Measurements from ENCODE around the gene MAP3K7. TPM values are rescaled to one million over a fixed set of nuclear protein-coding genes. Genes with fewer than 3 reads are reported as not detected.

The MAP3K7 gene
- total RNA-seq, 1 donor from 2014 or later, result 29.3 TPM

- DNase-seq, result no peak
Observed at GRCh38 chr6:90525421-90525820, 61.5 kb downstream of the MAP3K7 start.

GRCh38 chr6:90523779-90524310 lies 63.0 kb downstream of the MAP3K7 start:
- DNase-seq, result no peak

GRCh38 chr6:90521955-90522354 lies 64.9 kb downstream of the MAP3K7 start:
- no peak for DNase-seq

DNA sequence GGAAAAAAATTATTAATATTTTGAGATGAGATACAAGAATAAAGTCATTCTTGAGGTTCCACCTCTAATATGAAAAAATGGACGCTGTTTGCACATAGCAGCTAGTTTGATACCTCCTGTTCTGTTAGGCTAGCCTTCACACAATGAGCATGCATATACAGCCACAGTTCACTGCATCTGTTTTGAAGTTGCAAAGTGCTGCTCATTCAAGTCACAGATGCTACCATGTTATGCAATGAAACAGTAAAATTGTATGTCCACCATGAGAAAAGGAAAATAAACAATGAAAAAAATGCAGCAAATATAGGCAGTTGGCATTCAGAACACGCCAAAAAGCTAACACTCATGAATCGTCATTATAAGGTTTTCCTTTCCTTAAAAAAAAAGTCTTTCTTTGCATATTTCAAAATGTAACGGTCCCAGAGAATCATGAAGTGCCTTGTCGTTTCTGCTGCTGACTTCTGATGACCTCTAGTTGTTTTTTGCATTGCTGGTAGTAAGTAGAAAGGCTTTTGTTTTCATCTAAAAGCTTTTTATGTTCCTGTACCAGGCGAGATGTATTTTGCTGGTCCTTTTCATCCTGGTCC lies 70.7 kb downstream of the MAP3K7 start:
- DNase-seq, result no peak

- no peak for DNase-seq
Observed at GRCh38 chr6:90514496-90514895, 72.4 kb downstream of the MAP3K7 start.

DNA sequence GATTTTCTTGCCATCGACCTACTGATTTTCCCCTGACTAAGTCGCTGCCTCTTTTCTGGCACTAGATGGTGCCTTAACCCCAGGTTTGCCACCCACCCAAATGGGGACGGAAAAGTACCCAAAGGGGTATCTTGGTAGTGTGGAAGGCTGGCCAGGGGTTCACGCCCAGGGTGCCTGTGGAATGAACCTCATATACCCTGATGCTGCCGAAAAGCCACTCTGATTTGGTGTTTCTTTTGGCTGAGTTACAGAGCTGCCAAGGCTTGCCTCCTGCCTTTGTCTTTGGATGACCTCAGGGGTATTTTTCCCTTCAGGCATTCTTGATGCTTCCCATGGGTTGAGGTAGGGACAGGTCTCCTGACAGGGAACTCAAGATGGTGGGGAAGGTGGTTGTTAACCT lies 78.1 kb downstream of the MAP3K7 start:
- no peak for DNase-seq

GRCh38 chr6:90502866-90503407 lies 83.9 kb downstream of the MAP3K7 start:
- DNase-seq, result no peak

GRCh38 chr6:90502381-90502780 lies 84.5 kb downstream of the MAP3K7 start:
- DNase-seq, result no peak

DNA sequence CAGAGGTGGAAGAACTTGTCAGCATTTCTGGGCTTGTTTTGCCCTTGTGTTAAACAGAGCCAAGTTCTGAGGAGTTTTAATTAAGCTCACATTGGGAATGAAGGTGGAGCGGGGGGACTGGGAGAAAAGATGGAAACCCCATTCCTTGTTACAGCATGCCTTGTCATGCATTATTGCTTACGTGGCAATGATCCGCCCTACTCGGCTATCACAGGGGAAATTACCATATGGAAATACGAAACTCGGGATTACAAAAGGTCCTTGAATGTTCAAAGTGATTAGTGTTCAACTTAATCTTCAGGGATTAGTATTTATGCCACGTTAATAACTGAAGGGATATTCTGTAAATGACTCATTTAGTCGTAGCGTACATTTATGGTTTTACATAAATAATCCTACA lies 86.4 kb downstream of the MAP3K7 start:
- no peak for DNase-seq

- no peak for DNase-seq
Observed at GRCh38 chr6:90497411-90497810, 89.5 kb downstream of the MAP3K7 start.

- no peak for DNase-seq
Observed at GRCh38 chr6:90496258-90497016, 90.4 kb downstream of the MAP3K7 start.

- no peak for DNase-seq
Observed at GRCh38 chr6:90495216-90495817, 91.6 kb downstream of the MAP3K7 start.

GRCh38 chr6:90494067-90494780 lies 92.6 kb downstream of the MAP3K7 start:
- DNase-seq, result peak; percentile 80

DNA sequence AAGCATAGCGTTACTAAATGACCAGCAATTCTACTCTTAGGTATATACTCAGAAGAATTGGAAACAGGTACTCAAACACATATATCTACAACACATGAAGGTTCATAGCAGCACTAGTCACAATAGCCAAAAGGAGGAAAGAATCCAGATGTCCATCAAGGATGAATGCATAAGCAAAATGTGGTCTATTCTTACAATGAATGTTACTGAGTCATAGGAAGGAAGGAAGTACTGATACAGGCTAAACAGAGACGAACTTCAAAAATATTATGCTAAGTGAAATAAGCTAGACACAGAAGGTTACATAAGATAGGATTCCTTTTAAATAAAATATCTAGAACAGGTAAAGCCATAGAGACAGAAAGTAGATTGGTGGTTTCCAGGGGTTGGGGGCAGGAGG lies 93.5 kb downstream of the MAP3K7 start:
- DNase-seq, result no peak

GRCh38 chr6:90492798-90493197 lies 94.1 kb downstream of the MAP3K7 start:
- DNase-seq, result no peak

GRCh38 chr6:90492369-90492768 lies 94.5 kb downstream of the MAP3K7 start:
- DNase-seq, result no peak

GRCh38 chr6:90490030-90490716 lies 96.7 kb downstream of the MAP3K7 start:
- DNase-seq, result no peak

- no peak for DNase-seq
Observed at GRCh38 chr6:90488816-90489215, 98.1 kb downstream of the MAP3K7 start.

GRCh38 chr6:90485635-90486277 lies 101.1 kb downstream of the MAP3K7 start:
- no peak for DNase-seq

- DNase-seq, result no peak
Observed at GRCh38 chr6:90484903-90485302, 102.0 kb downstream of the MAP3K7 start.

GRCh38 chr6:90484385-90484784 lies 102.5 kb downstream of the MAP3K7 start:
- no peak for DNase-seq
